Cardiac ventricle fibroblast (primary cell): Measurements from ENCODE around the gene CXorf58. TPM values are rescaled to one million over a fixed set of nuclear protein-coding genes. Genes with fewer than 3 reads are reported as not detected.

Source experiments
- total RNA-seq: library from RNA; depleted of rRNA; stranded (reverse); fragments of >200 nt; gene quantifications from 2 replicates; pipeline ENCODE4 v1.2.3, GENCODE V29; 2015

Gene CXorf58, protein sequence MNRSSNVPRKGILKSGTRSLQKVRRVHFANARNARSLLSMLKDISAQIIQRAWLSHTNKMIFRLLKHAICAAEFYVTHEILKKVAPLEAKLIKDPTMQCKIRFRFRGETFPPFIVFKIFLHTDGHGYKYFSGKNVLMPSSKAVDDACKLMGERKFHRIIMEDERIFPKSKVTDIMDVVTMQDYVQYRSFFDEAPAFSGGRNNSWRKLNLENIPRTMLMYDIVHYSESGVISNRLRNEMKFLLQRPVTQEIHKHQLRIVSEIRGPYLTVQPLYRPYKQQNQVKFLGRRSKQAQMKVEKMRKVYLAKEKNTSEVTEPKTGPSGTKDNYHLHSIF
- not detected in 2 replicates for total RNA-seq

DNA sequence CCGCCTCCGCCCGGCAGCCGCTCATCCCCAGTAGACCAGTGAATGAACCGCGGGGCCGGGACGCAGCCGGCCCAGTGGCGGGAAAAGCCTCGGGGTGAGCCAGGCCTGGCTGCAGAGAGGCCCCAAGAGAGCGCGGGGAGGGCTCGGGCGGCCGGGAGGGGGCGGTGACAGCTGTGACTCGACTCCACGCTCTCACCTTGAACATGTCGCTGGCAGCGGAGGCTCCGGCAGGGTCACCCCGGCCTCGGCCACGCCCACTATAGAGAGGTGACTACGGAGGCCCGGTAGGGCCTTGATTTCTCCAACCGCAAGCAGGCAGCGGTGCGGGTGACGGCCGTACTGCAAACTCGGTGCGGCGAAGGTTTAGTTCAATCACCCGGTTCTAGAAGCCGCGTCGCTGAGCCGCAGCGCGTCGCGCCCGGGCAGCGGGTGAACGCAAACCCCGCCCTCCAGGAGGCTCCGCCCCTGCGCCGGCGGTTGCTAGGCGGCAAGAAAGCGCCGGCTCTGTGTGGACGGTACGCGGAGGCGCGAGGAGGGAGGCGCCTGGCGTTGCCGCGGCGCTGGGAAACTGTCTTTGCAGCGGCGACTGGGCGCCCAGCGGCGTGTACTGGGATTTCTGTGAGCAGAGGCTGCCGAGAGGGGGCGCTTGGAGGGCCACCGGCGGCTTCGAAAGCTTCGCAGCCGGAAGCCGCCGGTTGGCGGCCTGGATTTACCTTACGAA is at the start of gene CXorf58, which contains the start of gene APOO:
TSS of gene CXorf58 (plus strand) at position 509 of the 721 bp plus-strand sequence. CDS start 2,297 bp downstream, outside the sequence.
TSS of gene APOO (minus strand) at position 441 of the 721 bp plus-strand sequence. CDS start at position 205, 236 bp downstream.

Other genes starting within 250 kb of the CXorf58 start
- gene PRDX4, start 240.5 kb upstream of the CXorf58 start, total RNA-seq = 422 and 457 TPM in 2 replicates
- gene ACOT9, start 164.7 kb upstream of the CXorf58 start, total RNA-seq = 19.7 and 32.1 TPM in 2 replicates
- gene SAT1, start 124.8 kb upstream of the CXorf58 start, total RNA-seq = 496 and 522 TPM in 2 replicates
- 8.4 and 8.5 TPM in 2 replicates for gene APOO, start 68 bp upstream of the CXorf58 start, total RNA-seq
- 7.7 and 9.5 TPM in 2 replicates for gene KLHL15, start 119.2 kb downstream of the CXorf58 start, total RNA-seq
- 114 and 134 TPM in 2 replicates for gene EIF2S3, start 146.9 kb downstream of the CXorf58 start, total RNA-seq
- gene ZFX, start 241.7 kb downstream of the CXorf58 start, total RNA-seq = 25.0 and 31.1 TPM in 2 replicates